ENCODE data around the gene ABLIM2.

The ABLIM2 gene

GRCh38 chr4:7971881-7972500 lies 186.6 kb downstream of the ABLIM2 start:
- DNase-seq, result no peak

- no peak for DNase-seq
These were observed 187.4 kb downstream of the ABLIM2 start for GRCh38 chr4:7971159-7971631.

DNA sequence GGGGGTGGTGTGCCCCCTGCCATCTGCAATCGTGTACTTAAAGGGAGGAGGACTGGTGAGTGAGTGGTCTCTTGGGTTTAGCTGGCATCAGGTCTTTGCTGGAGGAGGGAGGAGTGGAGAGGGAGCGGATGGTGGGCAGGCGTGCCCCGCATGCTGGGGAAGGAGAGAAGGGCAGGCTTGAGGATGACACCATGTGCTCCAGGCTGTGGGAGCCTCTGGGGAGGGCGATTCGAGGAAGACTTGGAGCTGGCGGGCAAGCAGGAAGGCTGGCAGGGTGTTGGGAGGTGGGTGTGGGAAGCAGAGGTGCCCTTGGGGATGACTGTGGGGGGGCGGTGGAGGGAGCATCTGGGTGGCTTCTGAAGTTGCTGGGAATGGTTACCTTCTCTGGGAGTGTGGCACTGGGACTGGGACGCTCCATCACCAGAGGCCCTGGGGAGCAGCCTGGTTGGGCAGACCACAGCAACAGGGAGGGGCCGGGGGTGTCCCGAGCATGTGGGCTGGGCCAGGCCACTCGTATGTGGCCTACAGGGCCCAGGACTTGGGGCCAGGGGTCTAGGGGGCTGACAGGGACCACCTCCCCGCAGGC lies 188.2 kb downstream of the ABLIM2 start:
- no peak for DNase-seq

DNA sequence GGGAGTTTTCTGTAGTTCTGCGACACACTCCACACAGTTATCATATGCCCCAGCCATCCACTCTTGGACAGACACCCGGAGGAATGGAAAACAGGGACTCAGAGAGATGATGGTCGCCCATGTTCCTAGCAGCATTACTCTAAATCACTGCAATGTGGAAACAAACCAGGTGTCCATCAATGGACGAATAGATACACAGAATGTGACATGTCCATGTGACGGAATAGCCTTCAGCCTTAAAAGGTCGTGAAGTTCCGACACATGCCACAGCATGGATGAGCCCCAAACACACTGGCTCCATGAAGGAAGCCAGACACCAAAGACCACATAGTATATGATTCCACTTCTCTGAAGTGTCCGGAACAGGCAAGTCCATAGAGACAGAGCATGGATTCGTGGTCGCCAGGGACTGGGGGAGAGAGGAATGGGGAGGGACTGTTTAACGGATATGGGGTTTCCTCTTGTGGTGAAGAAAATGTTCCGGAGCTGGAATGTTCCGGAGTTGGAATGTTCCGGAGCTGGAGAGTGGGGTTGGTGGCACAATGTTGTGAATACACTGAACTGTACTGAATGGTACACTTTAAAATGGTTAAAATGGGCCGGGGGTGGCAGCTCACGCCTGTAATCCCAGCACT lies 190.2 kb downstream of the ABLIM2 start:
- no peak for DNase-seq

GRCh38 chr4:7967501-7968261 lies 190.9 kb downstream of the ABLIM2 start:
- DNase-seq, result no peak

DNA sequence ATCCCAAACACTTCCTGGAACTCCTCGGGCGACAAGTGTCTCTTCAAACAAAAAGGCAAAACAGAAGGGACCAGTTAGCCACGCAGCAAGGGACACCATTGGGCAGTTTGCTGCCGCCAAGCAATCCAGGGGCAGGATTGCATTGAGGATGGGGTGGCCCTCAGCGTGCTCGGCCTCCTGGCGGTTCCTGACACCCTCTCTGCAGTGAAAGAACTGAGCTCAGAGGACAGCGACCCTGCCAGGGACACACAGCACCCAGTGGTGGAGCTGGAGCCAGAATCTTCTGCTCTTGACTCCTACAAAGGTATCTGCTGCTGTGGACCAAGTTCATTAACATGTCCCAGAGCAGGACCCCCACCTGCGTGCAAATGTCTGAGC lies 191.6 kb downstream of the ABLIM2 start:
- no peak for DNase-seq

- DNase-seq, result no peak
These were observed 192.1 kb downstream of the ABLIM2 start for GRCh38 chr4:7966281-7967062.

GRCh38 chr4:7964890-7965662 lies 193.5 kb downstream of the ABLIM2 start:
- DNase-seq, result peak; percentile 54

GRCh38 chr4:7964459-7964858 lies 194.2 kb downstream of the ABLIM2 start:
- DNase-seq, result peak; percentile 22

DNA sequence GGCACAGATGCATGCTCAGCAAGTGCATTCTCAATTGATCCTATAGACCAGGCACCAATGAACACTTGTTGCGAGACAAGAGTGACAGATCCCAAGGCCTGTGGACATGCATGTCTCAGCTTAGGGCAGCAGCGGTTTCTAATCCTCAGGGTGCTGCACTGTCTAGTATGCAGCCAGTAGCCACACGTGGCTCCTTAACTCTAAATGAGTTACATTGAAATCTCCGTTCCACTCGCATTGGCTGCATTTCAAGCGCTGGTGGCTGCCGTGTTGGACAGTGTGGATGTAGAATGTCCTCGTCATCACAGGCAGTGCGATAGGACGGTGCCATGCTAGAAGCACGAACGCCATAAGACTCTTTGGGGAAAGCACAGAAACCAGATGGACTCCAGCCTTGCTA lies 194.9 kb downstream of the ABLIM2 start:
- DNase-seq, result no peak

DNA sequence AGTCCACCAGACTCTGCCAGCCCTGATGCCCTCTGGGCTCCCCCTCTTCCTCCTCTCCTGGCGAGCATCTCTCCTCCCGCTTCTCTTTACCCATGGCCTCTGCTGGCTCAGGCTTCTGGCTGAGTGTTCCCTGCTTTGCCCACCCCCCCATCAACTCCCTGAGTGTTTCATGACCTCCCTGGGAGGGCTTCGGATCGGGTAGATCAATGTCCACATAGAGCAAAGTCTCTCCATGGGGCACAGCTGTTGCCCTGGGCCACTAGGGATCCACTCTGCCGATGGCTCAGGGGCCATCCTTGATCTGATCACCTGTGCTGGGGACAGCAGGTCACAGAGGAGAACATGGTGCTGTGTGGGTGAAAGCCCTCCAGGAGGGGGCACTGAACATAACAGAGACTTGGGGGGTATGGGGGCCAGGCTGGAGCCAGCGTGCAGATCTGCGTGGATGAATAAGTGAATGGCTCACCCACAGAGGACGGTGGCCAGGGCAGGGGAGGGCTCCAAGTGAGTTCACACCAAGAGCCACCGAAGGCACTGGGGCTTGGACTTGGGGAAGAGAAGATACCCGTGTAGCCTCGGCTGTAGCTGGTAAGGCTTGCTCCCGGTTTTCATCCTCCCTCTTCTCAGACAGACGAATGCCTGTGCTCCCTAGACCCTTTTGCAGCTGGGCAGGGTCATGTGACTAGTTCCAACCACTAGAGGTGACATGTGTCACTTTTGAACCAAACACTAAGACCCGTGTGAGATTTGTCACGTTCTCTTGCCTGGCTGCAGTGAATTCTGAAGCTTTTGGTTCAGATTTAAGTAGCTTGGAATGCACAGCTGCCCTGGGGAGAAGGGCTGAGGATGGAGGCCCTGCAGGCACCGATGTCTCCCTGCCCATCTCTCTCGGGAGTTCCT lies 195.8 kb downstream of the ABLIM2 start:
- DNase-seq, result no peak

DNA sequence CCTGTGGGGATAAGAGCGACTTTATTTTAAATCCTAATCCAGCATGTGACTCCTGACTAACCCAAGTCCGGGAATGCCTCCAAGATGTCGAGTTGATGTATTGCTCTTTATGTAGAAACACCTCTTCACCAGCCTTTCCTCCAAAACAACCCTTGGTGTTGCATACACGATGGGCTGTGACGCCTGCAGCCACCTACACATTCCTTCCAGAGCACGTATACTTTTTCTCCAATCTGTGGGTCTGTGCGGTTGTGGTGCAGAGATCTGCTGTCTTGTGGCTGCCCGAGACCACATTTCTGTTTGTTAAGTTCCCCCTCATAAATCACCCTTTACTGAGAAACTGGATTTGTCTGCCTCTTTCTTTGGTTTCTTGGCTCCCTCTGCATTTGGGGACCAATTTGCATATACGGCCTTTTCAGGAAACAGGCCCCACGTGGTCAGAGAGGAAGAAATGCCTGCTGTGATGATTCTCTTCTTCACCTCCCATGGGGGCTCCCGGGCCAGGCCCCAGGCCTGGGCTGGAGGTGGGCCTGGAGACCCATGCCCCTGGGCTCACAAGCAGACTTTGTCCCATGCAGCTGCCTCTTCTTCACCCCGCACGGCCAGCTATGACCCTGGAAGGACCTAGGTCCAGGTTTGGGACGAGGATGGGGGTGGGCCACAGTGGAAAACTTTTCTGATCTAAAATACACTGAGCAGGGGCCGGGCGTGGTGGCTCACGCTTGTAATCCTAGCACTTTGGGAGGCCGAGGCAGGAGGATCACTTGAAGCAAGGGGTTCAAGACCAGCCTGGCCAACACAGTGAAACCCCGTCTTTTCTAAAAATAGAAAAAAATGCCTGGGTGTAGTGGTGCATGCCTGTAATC lies 197.6 kb downstream of the ABLIM2 start:
- DNase-seq, result peak; percentile 36

- DNase-seq, result no peak
These were observed 198.4 kb downstream of the ABLIM2 start for GRCh38 chr4:7960017-7960789.

DNA sequence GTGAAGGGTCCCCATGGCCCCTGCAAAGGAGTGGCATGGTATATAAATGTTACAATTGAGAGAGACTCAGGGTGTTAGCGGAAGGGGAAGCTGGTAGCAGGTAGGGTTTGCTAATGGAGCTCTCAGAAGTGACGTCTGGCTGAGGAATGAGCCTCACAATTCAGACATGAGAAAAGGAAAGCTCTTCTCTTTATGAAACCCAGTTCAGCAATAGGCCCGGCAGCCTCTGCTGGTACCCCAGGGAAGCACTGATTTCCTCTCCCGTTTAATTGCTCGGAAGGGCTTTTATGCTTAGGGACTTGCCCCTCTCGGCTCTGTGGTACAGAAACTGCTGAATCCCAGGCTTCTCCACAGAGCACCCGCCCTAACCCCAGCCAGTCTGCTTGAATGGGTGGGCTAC lies 199.5 kb downstream of the ABLIM2 start:
- no peak for DNase-seq

- DNase-seq, result no peak
These were observed 201.5 kb downstream of the ABLIM2 start for GRCh38 chr4:7956934-7957656.

DNA sequence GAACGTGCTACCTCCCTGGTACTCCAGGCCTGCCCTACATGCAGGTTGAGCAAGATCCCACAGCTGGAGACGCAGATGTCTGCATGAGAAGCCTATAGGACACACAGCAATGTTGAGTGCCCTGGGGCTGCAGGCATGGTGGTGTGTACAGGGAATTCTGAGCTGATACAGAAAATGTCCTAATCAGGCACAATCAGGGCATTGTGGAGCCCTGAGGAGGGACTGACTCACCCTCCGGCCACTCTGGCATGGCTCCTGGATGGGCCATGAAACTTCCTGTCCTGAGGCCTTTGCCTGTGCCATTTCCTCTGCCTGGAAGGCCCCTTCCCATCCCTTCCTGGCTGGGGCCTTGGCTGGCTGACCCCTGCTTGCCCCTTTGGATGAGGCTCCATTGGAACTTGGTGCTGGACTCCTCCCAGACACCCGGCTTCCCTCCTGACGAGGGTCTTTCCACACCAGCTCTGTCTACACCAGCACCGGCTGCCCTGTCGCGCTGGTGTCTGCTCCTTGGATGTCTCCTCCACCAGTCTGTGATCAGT lies 202.3 kb downstream of the ABLIM2 start:
- no peak for DNase-seq

GRCh38 chr4:7955393-7955792 lies 203.2 kb downstream of the ABLIM2 start:
- DNase-seq, result no peak

DNA sequence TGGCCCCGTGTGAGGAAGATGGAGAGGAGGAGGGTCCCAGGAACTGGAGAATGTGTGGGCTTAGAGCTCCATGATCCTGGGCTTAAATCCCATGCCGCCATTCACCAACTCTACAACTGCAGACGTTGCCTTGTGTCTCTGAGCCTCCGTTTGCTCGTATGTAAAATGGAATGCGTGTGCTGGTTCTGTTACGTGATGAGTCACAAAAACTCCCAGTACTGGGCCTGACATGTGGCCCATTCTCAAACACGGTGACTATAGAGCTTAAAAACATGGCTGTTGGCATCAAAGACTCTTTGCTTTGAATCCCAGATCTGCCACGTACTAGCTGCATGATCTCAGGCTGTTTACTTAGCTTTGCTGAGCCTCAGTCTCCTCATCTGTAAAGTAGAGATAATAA lies 206.0 kb downstream of the ABLIM2 start:
- no peak for DNase-seq
